WTC11 (cell line): ENCODE measurements around the gene SRSF8. TPM values are rescaled to one million over a fixed set of nuclear protein-coding genes. Genes with fewer than 3 reads are reported as not detected.

Experiments
- ATAC-seq: fragments of 200-7000 bp; cut with Tn5 transposase; 2 replicates; pipeline ENCODE4 v1.10.0; 2021; ENCODE audit warnings: mild to moderate bottlenecking, moderate library complexity
- CTCF ChIA-PET: fragments of 300-600 bp; sonication (Branson Sonifier 250); formaldehyde crosslinking; loops from one replicate; lab custom pipeline; 2021; ENCODE audit warnings: antibody characterized with exemption; lab: Charles Lee
- POLR2A ChIA-PET: fragments of 350-600 bp; sonication (Branson Sonifier 250); formaldehyde crosslinking; loops from one replicate; lab custom pipeline; 2021; ENCODE audit warnings: antibody characterized with exemption; lab: Charles Lee
- DNase-seq: peaks from one replicate; pipeline ENCODE4 v3.0.0; 2021; ENCODE audit warnings: low spot score
- H3K27ac Mint-ChIP-seq: 2 replicates; pipeline ENCODE4 v1.8.0; 2021; ENCODE audit warnings: mixed read lengths
- H3K27me3 Mint-ChIP-seq: 2 replicates; pipeline ENCODE4 v1.8.0; 2021; ENCODE audit warnings: low read depth, mild to moderate bottlenecking, moderate library complexity, mixed read lengths
- H3K36me3 Mint-ChIP-seq: 2 replicates; pipeline ENCODE4 v1.8.0; 2021; ENCODE audit warnings: mixed read lengths
- H3K4me1 Mint-ChIP-seq: 2 replicates; pipeline ENCODE4 v1.8.0; 2022; ENCODE audit warnings: mixed read lengths
- H3K4me3 Mint-ChIP-seq: 2 replicates; pipeline ENCODE4 v1.8.0; 2021; ENCODE audit warnings: mild to moderate bottlenecking, moderate library complexity, mixed read lengths
- H3K9me3 Mint-ChIP-seq: 2 replicates; pipeline ENCODE4 v1.8.0; 2021; ENCODE audit warnings: mixed read lengths
- ATF2 ChIP-seq: sonication (generic); formaldehyde crosslinking; IDR thresholded peaks from 2 replicates; pipeline ENCODE4 v1.8.1; 2022; ENCODE audit warnings: low read depth, missing genetic modification reagents, borderline replicate concordance
- ATF6 ChIP-seq: sonication (generic); formaldehyde crosslinking; IDR thresholded peaks from 2 replicates; pipeline ENCODE4 v1.8.1; 2023; ENCODE audit warnings: mild to moderate bottlenecking, missing genetic modification reagents
- CDX4 ChIP-seq: fragments of 250-450 bp; sonication (Bioruptor Pico); IDR thresholded peaks from 2 replicates; pipeline ENCODE4 v1.9.0; 2021; ENCODE audit warnings: moderate library complexity, mild to moderate bottlenecking, inconsistent platforms, borderline replicate concordance
- CREB1 ChIP-seq: sonication (generic); formaldehyde crosslinking; IDR thresholded peaks from 2 replicates; pipeline ENCODE4 v1.8.0; 2023; ENCODE audit warnings: mild to moderate bottlenecking, missing genetic modification reagents
- E2F4 ChIP-seq: sonication (generic); formaldehyde crosslinking; IDR thresholded peaks from 2 replicates; pipeline ENCODE4 v1.8.1; 2022; ENCODE audit warnings: low read depth, mild to moderate bottlenecking, moderate library complexity, missing genetic modification reagents, borderline replicate concordance
- ETV6 ChIP-seq: sonication (generic); formaldehyde crosslinking; IDR thresholded peaks from 2 replicates; pipeline ENCODE4 v1.8.1; 2022; ENCODE audit warnings: mild to moderate bottlenecking, missing genetic modification reagents
- FOXJ3 ChIP-seq: sonication (generic); formaldehyde crosslinking; IDR thresholded peaks from 2 replicates; pipeline ENCODE4 v1.9.0; 2021; ENCODE audit warnings: missing genetic modification reagents, mild to moderate bottlenecking, borderline replicate concordance
- FOXK1 ChIP-seq: sonication (generic); formaldehyde crosslinking; IDR thresholded peaks from 2 replicates; pipeline ENCODE4 v1.8.0; 2022; ENCODE audit warnings: mild to moderate bottlenecking, moderate library complexity, missing genetic modification reagents
- JAZF1 ChIP-seq: fragments of 250-450 bp; sonication (Bioruptor Pico); IDR thresholded peaks from 2 replicates; pipeline ENCODE4 v1.9.0; 2021; ENCODE audit warnings: moderate library complexity, mild to moderate bottlenecking, inconsistent platforms
- JUN ChIP-seq: sonication (generic); formaldehyde crosslinking; IDR thresholded peaks from 2 replicates; pipeline ENCODE4 v1.8.0; 2023; ENCODE audit warnings: mild to moderate bottlenecking, missing genetic modification reagents
- KAT7 ChIP-seq: sonication (generic); formaldehyde crosslinking; IDR thresholded peaks from 2 replicates; pipeline ENCODE4 v1.8.1; 2023; ENCODE audit warnings: missing genetic modification reagents, mild to moderate bottlenecking, borderline replicate concordance
- MYBL2 ChIP-seq: sonication (generic); formaldehyde crosslinking; IDR thresholded peaks from 2 replicates; pipeline ENCODE4 v1.8.1; 2023; ENCODE audit warnings: mild to moderate bottlenecking, moderate library complexity, missing genetic modification reagents
- NR1H2 ChIP-seq: sonication (generic); formaldehyde crosslinking; IDR thresholded peaks from 2 replicates; pipeline ENCODE4 v1.9.0; 2021; ENCODE audit warnings: mild to moderate bottlenecking, moderate library complexity, missing genetic modification reagents
- PRRX2 ChIP-seq: fragments of 250-450 bp; sonication (Bioruptor Pico); IDR thresholded peaks from 2 replicates; pipeline ENCODE4 v1.8.0; 2021; ENCODE audit warnings: mild to moderate bottlenecking
- RELA ChIP-seq: sonication (generic); formaldehyde crosslinking; IDR thresholded peaks from 2 replicates; pipeline ENCODE4 v1.8.1; 2022; ENCODE audit warnings: missing genetic modification reagents, mild to moderate bottlenecking, borderline replicate concordance
- SOX15 ChIP-seq: fragments of 250-450 bp; sonication (Bioruptor Pico); IDR thresholded peaks from 2 replicates; pipeline ENCODE4 v1.9.0; 2021; ENCODE audit warnings: mild to moderate bottlenecking
- TCF7 ChIP-seq: sonication (generic); formaldehyde crosslinking; IDR thresholded peaks from 2 replicates; pipeline ENCODE4 v1.8.0; 2022; ENCODE audit warnings: mild to moderate bottlenecking, low read depth, missing genetic modification reagents, moderate library complexity
- USF1 ChIP-seq: sonication (generic); formaldehyde crosslinking; IDR thresholded peaks from 2 replicates; pipeline ENCODE4 v1.8.0; 2022; ENCODE audit warnings: mild to moderate bottlenecking, missing genetic modification reagents
- ZNF317 ChIP-seq: sonication (generic); formaldehyde crosslinking; IDR thresholded peaks from 2 replicates; pipeline ENCODE4 v1.8.1; 2023; ENCODE audit warnings: low read depth, mild to moderate bottlenecking, moderate library complexity, missing genetic modification reagents, borderline replicate concordance
- total RNA-seq: library from RNA; stranded (reverse); gene quantifications from 3 replicates; pipeline ENCODE4 v1.2.3, GENCODE V29; 2021
- TF ChIP-seq, protein P1 (sequence below): fragments of 250-450 bp; sonication (Bioruptor Pico); IDR thresholded peaks from 2 replicates; pipeline ENCODE4 v1.8.0; 2021; ENCODE audit warnings: mild to moderate bottlenecking
- TF ChIP-seq, protein P2 (sequence below): fragments of 250-450 bp; sonication (Bioruptor Pico); IDR thresholded peaks from 2 replicates; pipeline ENCODE4 v1.9.0; 2021; ENCODE audit warnings: mild to moderate bottlenecking
- TF ChIP-seq, protein P3 (sequence below): sonication (generic); formaldehyde crosslinking; IDR thresholded peaks from 2 replicates; pipeline ENCODE4 v1.8.0; 2022; ENCODE audit warnings: mild to moderate bottlenecking, missing genetic modification reagents
- TF ChIP-seq, protein P4 (sequence below): fragments of 250-450 bp; sonication (Bioruptor Pico); conservative IDR thresholded peaks from 2 replicates; pipeline ENCODE4 v1.9.0; 2021; ENCODE audit warnings: mild to moderate bottlenecking
- TF ChIP-seq, protein P5 (sequence below): sonication (generic); formaldehyde crosslinking; IDR thresholded peaks from 2 replicates; pipeline ENCODE4 v1.8.1; 2023; ENCODE audit warnings: mild to moderate bottlenecking, moderate library complexity, missing genetic modification reagents

The SRSF8 gene
- total RNA-seq, 1 experiment from 2014 or later: 20.9 TPM

GRCh38 chr11:95055283-95055897 is 11.3 kb upstream of the SRSF8 start:
- ChIA-PET POLR2A (no interaction called here), CTCF (no interaction called here)
- H3K27ac Mint-ChIP-seq: no peak overlapping the region
- H3K36me3 Mint-ChIP-seq: no peaks in the 10 kb centered on the region
- H3K27me3 Mint-ChIP-seq: peaks cover 32% of the 10 kb centered on the region
- no peak for ATAC-seq
- no peaks in the 10 kb centered on the region for H3K9me3 Mint-ChIP-seq
- no peak overlapping the region for H3K4me3 Mint-ChIP-seq
- no peak for DNase-seq
- TF ChIP-seq ATF6 (CRISPR knock-in tag) (no peak), CREB1 (no peak), E2F4 (CRISPR knock-in tag) (no peak), ETV6 (CRISPR knock-in tag) (no peak), RELA (no peak), MYBL2 (CRISPR knock-in tag) (no peak), FOXK1 (no peak), ZNF317 (CRISPR knock-in tag) (no peak), JAZF1 (CRISPR knock-in tag) (no peak), KAT7 (no peak), USF1 (CRISPR knock-in tag) (no peak), FOXJ3 (CRISPR knock-in tag) (no peak), PRRX2 (no peak)
- TF ChIP-seq, protein P1, sequence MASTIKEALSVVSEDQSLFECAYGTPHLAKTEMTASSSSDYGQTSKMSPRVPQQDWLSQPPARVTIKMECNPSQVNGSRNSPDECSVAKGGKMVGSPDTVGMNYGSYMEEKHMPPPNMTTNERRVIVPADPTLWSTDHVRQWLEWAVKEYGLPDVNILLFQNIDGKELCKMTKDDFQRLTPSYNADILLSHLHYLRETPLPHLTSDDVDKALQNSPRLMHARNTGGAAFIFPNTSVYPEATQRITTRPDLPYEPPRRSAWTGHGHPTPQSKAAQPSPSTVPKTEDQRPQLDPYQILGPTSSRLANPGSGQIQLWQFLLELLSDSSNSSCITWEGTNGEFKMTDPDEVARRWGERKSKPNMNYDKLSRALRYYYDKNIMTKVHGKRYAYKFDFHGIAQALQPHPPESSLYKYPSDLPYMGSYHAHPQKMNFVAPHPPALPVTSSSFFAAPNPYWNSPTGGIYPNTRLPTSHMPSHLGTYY (CRISPR knock-in tag): no peak
- TF ChIP-seq, protein P2, sequence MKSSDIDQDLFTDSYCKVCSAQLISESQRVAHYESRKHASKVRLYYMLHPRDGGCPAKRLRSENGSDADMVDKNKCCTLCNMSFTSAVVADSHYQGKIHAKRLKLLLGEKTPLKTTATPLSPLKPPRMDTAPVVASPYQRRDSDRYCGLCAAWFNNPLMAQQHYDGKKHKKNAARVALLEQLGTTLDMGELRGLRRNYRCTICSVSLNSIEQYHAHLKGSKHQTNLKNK (CRISPR knock-in tag): no peak
- TF ChIP-seq, protein P3, sequence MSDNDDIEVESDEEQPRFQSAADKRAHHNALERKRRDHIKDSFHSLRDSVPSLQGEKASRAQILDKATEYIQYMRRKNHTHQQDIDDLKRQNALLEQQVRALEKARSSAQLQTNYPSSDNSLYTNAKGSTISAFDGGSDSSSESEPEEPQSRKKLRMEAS (CRISPR knock-in tag): no peak
- no peaks in the 10 kb centered on the region for H3K4me1 Mint-ChIP-seq

DNA sequence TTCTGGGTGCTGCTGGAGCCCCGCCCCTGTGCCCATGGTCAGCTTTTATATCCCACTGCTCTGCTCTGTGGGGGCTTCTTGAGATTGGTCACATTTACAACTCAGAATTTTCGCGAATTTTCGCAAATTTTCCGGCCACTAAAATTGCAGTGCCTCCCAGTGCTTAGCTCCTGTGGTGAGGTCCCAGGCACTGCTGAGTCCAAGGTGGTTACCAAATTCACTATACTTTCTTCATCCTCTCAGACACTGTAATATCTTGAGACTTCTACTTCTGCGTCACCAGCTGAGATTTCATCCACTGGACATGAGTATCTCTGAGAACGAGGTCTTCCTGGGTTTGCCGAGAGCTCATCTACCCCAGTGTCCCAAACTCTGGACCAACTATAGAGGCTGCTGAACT is 8.8 kb upstream of the SRSF8 start:
- H3K27me3 Mint-ChIP-seq: peaks cover 38% of the 10 kb centered on the region
- no peaks in the 10 kb centered on the region for H3K4me1 Mint-ChIP-seq
- H3K27ac Mint-ChIP-seq: no peak overlapping the region
- no peaks in the 10 kb centered on the region for H3K36me3 Mint-ChIP-seq
- H3K4me3 Mint-ChIP-seq: no peak overlapping the region
- no peaks in the 10 kb centered on the region for H3K9me3 Mint-ChIP-seq
- no peak for DNase-seq
- POLR2A ChIA-PET: no interaction called here
- CTCF ChIA-PET: interaction anchor here (0.9 kb wide), 1 partner anchor 9 kb away, joined by 3 read pairs; the partner anchor contains the start of gene SRSF8
- ATAC-seq: no peak
- TF ChIP-seq SOX15 (CRISPR knock-in tag): no peak
- no peak for TF ChIP-seq TCF7 (CRISPR knock-in tag)
- no peak for TF ChIP-seq PRRX2
- no peak for TF ChIP-seq CDX4 (CRISPR knock-in tag)
- TF ChIP-seq, protein P4, sequence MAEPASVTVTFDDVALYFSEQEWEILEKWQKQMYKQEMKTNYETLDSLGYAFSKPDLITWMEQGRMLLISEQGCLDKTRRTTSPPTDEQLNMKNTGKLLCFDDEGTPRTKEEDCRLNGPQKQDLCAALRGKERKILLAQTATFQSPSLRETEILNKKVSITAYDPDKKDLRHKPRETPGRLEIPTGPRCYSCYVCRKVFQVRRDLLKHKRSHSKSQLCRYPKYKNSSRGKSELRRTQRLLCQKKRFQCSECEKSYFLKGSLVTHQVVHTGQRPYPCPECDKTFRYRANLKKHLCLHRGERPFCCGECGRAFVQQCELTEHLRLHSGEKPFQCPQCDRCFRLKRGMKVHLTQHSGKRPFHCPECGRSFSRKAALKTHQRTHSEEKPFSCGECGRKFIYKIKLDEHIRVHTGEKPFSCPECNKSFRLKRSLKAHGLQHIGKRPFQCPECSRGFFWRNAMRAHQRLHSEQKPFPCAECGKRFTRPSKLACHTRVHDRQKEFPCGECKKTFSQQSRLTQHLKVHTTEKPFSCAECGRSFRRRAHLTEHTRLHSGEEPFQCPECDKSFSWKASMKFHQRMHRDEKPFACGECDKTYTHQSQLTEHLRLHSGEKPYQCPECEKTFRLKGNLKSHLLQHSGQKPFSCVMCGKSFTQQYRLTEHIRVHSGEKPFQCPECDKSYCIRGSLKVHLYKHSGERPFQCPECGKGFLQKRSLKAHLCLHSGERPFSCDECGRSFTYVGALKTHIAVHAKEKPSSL (CRISPR knock-in tag): no peak
- no peak for TF ChIP-seq JUN
- TF ChIP-seq NR1H2 (CRISPR knock-in tag): no peak
- TF ChIP-seq ATF2 (CRISPR knock-in tag): no peak
- TF ChIP-seq, protein P5, sequence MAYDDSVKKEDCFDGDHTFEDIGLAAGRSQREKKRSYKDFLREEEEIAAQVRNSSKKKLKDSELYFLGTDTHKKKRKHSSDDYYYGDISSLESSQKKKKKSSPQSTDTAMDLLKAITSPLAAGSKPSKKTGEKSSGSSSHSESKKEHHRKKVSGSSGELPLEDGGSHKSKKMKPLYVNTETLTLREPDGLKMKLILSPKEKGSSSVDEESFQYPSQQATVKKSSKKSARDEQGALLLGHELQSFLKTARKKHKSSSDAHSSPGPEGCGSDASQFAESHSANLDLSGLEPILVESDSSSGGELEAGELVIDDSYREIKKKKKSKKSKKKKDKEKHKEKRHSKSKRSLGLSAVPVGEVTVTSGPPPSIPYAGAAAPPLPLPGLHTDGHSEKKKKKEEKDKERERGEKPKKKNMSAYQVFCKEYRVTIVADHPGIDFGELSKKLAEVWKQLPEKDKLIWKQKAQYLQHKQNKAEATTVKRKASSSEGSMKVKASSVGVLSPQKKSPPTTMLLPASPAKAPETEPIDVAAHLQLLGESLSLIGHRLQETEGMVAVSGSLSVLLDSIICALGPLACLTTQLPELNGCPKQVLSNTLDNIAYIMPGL: no peak
